ENCODE results near the gene ENOPH1.
"Not testable (repeated sequence)": the region's sequence is repeated elsewhere in the genome, so short reads cannot be mapped to it uniquely, and the experiment has no call there.

Gene ENOPH1

DNA sequence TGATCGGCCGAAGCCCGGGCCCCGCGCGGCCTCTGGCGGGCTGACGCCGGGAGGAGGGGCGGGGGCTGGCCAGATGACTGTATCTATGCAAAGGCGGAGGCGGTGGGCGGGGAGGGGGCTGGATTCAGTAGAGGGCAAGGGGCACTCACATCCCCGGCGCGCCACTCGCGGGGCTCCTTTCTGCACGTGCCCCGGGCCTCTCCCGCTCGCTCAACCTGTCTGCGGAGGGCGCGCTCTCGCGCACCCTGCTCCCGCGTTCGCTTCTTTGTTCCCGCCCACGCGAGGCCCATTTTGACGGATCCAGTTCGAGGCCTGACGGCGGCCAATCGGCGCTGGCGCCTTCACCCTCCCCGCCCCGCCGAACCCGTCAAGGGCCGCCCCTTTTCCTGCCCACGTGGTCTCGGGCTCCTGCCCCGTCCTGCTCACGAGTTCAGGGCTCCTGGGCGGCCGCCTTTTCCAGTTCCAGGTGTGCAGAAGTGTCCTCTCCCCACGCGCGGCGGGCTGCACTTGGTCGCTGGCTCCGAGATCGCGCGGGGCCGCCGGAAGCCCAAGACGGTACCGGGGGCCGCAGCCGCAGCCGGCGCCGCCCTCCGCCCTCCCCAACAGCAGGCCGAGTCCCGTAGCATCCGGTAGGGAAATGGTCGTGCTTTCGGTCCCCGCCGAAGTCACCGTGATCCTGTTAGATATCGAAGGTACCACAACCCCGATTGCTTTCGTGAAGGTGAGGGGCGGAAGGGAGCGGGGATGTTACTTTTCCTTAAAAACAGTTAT, at the start of gene ENOPH1, which contains the start of gene HNRNPDL:
Gene ENOPH1 (plus strand): TSS at position 398 of the 771 bp plus-strand sequence. CDS start 240 bp downstream, at position 638.
Gene HNRNPDL (minus strand): TSS at position 270 of the 771 bp plus-strand sequence. CDS start 772 bp downstream, outside the sequence.
- peak; percentile 95 to 100 (median 99) for DNase-seq
- intact Hi-C loops (cut with DNase I) = loop anchor here (5.0 kb wide), 2 partner anchors 143 to 582 kb away; partner anchors contain the start of gene LIN54

DNA sequence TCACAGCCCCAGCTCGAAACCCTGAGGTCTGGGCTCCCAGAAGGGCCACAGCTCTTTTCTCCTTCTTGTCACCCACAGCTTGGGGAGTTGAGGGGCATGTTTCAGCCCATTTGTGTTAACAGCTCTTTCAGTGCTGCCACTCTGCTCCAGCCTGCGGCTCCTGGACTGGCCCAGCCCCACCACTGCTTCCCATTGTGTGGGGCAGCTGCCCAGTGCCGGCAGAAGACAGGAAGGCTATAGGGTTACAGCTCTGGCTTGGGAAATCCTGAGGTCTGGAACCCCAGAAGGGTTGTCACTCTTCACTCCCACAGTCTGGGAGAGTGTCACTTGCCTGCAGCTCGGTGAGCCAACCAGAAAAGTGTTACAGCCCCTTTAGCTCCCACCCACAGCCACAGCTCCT, 49.6 kb upstream of the ENOPH1 start:
- intact Hi-C loops (cut with DNase I) = no loop called here
- DNase-seq = peak in 1 of 42 donors; percentile 22

DNA sequence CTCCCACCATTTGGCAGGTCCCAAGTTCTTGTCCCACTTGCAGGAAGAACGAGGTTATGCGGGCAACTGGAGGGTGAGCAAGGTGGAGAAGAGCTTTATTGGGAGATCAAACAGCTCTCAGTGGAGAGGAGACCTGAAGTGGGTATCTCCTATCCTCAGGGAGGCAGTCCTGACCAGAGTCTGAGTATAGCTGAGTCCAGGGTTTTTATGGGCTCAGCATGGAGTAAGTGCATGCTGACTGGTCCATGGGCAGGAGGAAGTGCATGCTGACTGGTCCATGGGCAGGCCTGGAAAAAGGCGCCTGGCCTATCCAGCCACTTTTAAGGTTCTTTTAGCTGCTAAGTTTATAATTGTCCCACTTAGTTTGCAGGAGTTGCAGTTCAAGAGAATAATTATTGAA, 49.2 kb upstream of the ENOPH1 start:
- intact Hi-C loops (cut with DNase I) = no loop called here
- DNase-seq = no peak

DNA sequence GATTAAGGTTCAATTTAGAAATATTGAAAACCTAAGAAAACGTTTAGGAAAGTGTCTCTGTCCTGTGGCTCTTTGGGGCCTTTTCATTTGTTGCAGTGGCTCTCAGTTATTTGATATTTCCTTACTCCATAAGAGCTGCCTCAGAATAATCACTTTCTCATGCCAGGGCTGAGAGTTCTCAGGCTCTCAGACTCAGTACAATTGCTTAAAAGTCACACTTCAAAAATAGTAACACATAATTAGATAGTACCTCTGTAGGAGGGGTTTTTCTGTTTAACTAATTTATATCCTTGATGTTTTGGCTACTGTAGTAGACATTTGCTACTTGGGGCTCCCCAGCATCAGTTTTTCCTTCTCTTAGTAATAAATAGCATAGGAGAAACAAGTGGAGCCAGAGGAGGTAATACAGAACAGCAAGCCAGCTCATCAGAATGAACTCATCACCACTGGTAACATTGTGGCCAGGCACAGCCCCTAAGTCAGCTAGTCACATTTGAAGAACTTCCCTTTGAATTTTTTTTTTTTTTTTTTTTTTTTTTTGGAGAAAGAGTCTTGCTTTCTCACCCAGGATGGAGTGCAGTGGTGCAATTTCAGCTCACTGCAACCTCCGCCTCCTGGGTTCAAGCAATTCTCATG, 48.6 kb upstream of the ENOPH1 start:
- intact Hi-C loops (cut with DNase I) = no loop called here
- DNase-seq = no peak

DNA sequence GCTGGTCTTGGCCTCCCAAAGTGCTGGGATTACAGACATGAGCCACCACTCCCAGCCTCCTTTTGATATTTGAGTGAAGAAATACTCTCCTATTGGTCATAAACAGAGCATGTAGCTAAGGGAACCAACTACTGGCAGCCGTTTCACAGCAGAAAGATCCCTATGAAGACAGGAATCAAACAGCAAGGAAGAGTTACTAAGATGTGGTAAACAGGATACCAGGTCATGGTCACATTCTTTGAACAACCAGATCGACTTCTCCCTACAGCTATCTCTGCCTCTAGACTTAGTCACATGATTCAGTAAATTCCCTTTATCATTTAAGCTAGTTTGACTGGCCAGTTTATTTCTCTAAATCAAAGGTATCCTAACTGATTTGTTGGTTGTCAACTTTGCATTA, 47.6 kb upstream of the ENOPH1 start:
- DNase-seq = no peak
- intact Hi-C loops (cut with DNase I) = no loop called here

DNA sequence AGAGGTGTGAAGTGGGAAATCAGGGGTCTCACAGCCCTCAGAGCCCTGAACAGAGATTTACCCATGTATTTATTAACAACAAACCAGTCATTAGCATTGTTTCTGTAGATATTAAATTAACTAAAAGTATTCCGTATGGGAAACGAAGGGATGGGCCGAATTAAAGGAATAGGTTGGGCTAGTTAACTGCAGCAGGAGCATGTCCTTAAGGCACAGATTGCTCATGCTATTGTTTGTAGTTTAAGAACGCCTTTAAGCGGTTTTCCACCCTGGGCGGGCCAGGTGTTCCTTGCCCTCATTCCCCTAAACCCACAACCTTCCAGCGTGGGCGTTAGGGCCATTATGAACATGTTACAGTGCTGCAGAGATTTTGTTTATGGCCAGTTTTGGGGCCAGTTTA, 44.1 kb upstream of the ENOPH1 start:
- DNase-seq; intact Hi-C loops (cut with DNase I): not testable (repeated sequence)

DNA sequence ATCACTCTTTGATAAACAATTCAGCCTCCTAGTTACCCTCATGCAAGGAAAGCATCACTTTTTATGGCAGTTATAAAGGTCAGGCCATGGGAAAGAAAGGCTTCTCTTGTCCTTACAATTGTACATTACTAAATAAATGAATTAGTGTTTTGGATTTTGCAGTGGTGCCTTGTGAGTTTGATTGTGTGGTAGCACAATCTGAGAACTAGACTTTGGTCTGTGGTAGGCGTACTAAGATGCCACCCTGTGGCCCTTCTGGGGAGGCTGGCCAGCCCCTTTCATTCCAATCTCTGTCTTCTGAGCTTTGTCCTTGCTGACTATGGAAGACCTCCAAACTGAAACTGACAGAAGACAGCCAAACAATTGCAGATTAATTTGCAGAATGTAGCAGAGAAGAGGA, 42.0 kb upstream of the ENOPH1 start:
- intact Hi-C loops (cut with DNase I) = no loop called here
- DNase-seq = peak in 5 of 42 donors; percentile 24 to 61 (median 35)

DNA sequence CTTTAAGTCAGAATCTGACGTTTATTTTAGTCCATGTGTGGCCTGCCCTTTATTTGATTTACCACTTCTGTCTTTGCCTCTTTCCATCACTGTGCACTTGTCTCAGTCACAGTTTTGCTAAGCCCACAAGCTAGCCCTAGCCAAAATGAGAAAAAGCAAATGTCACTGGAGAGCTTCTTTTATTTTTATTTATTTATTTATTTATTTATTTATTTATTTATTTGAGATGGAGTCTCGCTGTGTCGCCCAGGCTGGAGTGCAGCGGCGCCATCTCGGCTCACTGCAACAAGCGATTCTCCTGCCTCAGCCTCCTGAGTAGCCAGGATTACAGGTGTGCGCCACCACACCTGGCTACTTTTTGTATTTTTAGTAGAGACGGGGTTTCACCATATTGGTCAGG, 40.3 kb upstream of the ENOPH1 start:
- intact Hi-C loops (cut with DNase I); DNase-seq: not testable (repeated sequence)

DNA sequence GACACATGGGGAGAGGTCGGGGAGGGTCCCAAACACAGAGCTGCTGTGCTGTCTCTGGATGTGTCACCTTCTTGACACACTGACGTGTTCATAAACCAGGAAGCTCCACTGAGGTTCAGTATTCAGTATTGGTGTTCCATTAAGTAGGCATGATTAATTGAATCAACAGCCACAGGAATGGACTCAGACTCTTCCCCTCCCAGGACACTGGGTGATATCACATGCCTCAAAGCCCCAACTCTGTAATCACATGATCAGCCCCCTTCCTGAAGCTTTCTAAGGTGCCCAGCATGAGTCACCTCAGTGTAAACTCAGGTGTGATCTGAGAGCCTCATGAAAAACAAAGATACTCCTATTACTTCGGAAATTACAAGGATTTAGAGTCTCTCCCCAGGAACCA, 35.5 kb upstream of the ENOPH1 start:
- intact Hi-C loops (cut with DNase I) = no loop called here
- DNase-seq = no peak

DNA sequence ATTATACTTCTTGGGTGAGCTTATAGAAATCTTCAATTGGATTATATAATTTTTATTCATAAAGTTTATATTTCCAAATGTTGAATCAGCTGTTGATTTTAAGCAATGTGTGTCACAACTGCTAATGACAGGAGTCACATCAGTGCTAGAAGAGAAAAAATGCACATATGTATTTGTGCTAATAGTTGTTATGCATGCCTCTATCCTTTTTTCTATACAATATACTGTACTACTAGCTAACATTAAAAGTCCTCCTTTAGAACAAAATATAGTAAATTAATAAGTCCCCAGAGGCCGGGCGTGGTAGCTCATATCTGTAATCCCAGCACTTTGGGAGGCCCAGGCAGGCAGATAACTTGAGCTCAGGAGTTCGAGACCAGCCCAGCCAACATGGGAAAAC, 32.9 kb upstream of the ENOPH1 start:
- DNase-seq = no peak
- intact Hi-C loops (cut with DNase I) = no loop called here

DNA sequence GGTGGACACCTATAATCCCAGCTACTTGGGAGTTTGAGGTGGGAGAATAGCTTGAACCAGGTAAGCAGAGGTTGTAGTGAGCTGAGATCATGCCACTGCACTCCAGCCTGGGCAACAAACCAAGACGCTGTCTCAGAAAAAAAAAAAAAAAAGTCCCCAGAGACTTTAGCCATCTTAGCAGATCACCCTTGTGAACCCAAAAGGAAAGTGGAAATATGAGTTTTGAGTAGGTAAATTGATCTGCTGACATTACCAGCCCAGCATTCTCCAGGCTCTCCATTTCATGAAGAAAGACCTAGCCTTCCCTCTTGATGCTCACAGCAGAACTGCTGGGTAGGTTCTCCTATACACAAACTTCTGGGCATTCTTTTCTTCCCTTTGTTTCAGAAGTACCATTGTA, 32.1 kb upstream of the ENOPH1 start:
- intact Hi-C loops (cut with DNase I) = no loop called here
- DNase-seq = no peak

DNA sequence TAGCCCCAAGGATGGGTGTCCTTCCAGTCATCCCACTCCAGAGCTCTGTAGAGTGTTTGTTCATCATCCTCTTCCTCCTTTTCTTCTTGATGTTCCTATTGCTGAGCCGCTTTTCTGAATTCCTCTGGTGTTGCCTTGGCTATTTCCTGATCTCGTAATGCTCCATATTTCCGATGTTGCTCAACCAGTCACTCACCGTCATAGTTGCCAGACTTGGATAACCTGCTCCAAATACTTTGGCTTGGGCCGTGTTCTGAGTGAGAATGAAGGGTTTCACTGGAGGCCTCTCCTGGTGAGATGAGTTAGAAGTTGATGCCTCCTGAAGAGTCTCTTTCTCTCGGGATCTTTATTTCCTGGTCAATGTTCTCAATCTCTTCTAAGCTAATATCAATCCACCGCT, 28.8 kb upstream of the ENOPH1 start:
- intact Hi-C loops (cut with DNase I) = no loop called here
- DNase-seq = no peak

DNA sequence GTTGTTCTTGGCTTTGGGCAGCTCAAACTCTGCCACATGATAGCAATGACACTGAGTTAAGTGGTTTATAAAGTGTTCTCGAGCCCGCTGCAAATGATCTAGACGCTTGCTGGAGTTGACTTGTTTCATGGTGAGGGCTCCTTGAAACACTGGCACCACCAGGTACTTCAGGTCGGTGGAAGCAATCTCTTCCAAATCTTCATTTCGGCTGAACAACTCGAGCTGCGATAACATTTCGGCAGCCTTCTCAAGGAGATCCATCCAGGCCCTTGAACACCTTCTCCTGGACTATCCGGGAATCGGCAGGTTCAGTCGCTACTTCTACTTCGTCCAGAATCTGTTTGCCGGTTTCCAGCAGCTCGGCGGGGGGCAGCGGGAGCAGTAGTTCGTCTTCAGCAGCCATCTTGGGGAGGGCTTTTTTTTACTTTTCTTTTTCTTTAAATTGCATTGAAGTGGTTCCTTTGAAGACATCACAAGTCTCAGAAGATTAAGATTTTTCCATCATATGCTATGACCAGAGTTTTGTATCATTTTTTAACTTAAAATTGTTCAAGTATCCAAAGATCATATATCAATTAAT, 28.1 kb upstream of the ENOPH1 start:
- intact Hi-C loops (cut with DNase I) = no loop called here
- DNase-seq = no peak

DNA sequence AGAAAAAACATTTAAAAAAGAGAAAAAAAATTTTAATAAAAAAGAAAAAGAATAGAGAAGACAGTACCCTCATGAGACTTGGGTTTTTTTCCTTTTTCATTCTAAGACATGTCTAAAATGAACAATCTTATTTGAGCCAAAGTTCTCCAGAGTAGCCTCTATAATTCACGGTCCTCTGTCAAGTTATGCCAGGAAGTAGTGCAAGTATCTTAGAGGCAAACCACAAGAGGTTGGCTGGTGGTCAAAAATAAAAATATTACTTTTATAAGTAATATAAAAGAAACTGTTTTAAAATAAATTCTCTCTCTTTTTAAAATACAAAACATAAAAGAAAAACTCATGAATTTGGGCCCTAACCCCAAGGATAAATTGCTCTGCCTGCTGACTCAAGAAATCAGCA, 26.7 kb upstream of the ENOPH1 start:
- intact Hi-C loops (cut with DNase I) = no loop called here
- no peak for DNase-seq

DNA sequence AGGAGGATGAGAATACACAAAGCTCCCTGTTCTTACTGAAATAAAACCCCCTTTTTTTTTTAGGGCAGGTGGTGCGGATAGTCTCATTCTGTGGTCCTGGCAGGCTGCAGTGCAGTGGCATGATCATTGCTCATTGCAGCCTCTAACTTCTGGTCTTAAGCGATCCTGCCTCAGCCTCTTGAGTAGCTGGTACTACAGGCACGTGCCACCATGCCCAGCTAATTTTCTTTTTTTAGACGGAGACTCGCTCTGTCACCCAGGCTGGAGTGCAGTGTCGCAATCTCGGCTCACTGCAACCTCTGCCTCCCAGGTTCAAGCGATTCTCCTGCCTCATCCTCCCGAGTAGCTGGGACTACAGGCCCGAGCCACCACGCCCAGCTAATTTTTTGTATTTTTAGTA, 15.3 kb upstream of the ENOPH1 start:
- DNase-seq; intact Hi-C loops (cut with DNase I): not testable (repeated sequence)

DNA sequence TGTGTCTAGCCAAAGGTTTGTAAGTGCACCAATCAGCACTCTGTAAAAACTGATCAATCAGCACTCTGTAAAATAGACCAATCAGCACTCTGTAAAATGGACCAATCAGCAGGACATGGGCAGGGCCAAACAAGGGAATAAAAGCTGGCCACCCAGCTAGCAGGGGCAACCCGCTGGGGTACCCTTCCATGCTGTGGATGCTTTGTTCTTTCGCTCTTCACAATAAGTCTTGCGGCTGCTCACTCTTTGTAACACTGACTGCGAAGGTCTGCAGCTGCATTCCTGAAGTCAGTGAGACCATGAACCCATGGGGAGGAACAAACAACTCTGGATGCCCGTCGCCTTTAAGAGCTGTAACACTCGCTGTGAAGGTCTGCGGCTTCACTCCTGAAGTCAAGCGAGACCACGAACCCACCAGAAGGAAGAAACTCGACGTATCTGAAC, 14.4 kb upstream of the ENOPH1 start:
- intact Hi-C loops (cut with DNase I) = no loop called here
- no peak for DNase-seq

DNA sequence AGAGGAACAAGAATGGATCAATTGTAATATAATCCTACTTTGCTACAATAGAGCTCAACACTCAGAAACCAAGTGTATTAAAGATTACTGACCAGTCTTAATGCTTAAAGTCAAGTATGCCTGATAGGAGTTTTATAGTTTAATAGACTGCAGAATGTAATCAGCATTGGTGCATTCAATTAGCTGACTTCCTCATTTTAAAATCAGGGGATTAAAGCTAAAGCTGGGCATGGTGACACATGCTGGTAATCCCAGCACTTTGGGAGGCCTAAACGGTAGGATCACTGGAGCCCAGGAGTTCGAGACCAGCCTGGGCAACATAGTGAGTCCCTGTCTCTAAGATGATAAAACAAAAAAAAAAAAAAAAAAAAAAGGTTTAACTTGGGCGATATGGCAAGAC, 10.9 kb upstream of the ENOPH1 start:
- intact Hi-C loops (cut with DNase I) = no loop called here
- no peak for DNase-seq

DNA sequence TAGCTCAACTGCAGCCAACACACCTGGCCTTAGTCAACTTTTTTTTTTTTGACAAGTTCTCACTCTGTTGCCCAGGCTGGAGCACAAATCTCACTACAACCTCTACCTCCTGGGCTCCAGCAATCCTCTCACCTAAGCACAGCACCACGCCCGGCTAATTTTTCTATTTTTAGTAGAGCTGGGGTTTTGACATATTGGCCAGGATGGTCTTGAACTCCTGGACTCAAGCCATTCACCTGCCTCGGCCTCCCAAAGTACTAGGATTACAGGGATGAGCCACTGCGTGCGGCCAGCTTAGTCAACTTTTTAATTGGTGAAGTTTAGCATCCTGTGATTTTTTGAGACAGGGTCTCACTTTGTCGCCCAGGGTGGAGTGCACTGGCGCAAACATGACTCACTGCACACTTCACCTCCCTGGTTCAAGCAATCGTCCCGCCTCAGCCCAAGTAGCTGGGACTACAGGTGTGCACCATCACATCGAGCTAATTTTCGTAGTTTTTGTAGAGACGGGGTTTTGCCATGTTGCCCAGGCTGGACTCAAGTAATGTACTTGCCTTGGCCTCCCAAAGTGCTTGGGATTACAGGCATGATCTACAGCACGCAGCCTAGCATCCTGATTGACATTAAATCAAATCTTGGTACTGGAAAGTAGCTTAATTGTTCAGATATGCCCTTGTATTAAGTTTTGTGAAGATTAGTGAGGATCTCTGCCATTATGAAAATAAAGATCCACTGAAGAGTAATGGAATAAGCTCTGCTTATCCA, 8.4 kb upstream of the ENOPH1 start:
- intact Hi-C loops (cut with DNase I) = no loop called here

DNA sequence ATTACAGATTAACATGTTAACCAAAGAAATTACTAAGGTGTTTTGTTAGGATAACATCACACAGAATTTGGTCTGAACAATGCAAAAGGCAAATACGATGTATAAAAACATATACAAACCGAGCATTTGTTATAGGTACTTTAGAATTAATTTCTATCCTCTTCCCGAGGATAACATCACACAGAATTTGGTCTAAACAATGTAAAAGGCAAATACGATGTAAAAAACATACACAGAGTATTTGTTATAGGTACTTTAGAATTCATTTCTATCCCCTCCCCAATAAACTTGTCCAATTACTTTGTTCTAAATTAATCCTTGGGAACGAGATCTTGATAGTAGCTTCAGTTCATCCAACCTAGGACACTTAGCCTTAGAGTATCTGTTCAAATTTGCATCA, 7.8 kb upstream of the ENOPH1 start:
- intact Hi-C loops (cut with DNase I) = no loop called here

More for the DNA sequence above, 8.4 kb upstream of the ENOPH1 start:
- DNase-seq = no peak

More for the DNA sequence above, 7.8 kb upstream of the ENOPH1 start:
- no peak for DNase-seq
